ENCODE measurements around the gene KCNA10. TPM values are rescaled to one million over a fixed set of nuclear protein-coding genes. Genes with fewer than 3 reads are reported as not detected.

Gene KCNA10
- total and polyA plus RNA-seq, 2 of the 13 experiments (the other 11 are each of a cell fraction or from before 2014, with no cell fraction given), result not detected

- TF ChIP-seq ZSCAN31 (CRISPR knock-in tag; IDR thresholded peaks at IDR 0.05; ENCODE audit: low read depth) (no peak), SYNCRIP (IDR thresholded peaks at IDR 0.05; ENCODE audit: insufficient read depth, low read depth, low read length) (no peak), CEBPG (CRISPR knock-in tag; IDR thresholded peaks at IDR 0.05) (peak; percentile 19; the same call in 1 of the 2 replicates), PAF1 (CRISPR knock-in tag; IDR thresholded peaks at IDR 0.05) (no peak), ZBTB7B (CRISPR knock-in tag; IDR thresholded peaks at IDR 0.05) (no peak), ZNF180 (CRISPR knock-in tag; IDR thresholded peaks at IDR 0.05; ENCODE audit: borderline replicate concordance, low read depth) (no peak), KLF11 (CRISPR knock-in tag; IDR thresholded peaks at IDR 0.05) (no peak), ELF3 (CRISPR knock-in tag; IDR thresholded peaks at IDR 0.05) (no peak), RARG (CRISPR knock-in tag; IDR thresholded peaks at IDR 0.05; ENCODE audit: low read depth) (no peak), ZNF510 (CRISPR knock-in tag; IDR thresholded peaks at IDR 0.05; ENCODE audit: low read depth) (no peak), SIN3B (IDR thresholded peaks at IDR 0.05; ENCODE audit: low read length) (no peak), ZNF446 (CRISPR knock-in tag; IDR thresholded peaks at IDR 0.05) (no peak), AGO2 (optimal IDR thresholded peaks at IDR 0.05; ENCODE audit: low read depth, low read length) (no peak), ZNF691 (CRISPR knock-in tag; IDR thresholded peaks at IDR 0.05; ENCODE audit: borderline replicate concordance, low read depth) (no peak), ZNF577 (CRISPR knock-in tag; IDR thresholded peaks at IDR 0.05; ENCODE audit: borderline replicate concordance, low read depth) (no peak), ZHX1 (CRISPR knock-in tag; IDR thresholded peaks at IDR 0.05; ENCODE audit: low read depth) (no peak), ZNF761 (CRISPR knock-in tag; conservative IDR thresholded peaks at IDR 0.05) (no peak), RFX5 (IDR thresholded peaks at IDR 0.05; ENCODE audit: low read depth, low read length) (no peak), JUN (CRISPR knock-in tag; IDR thresholded peaks at IDR 0.05) (no peak), CENPT (CRISPR knock-in tag; IDR thresholded peaks at IDR 0.05; ENCODE audit: low read depth) (no peak), ZNF777 (CRISPR knock-in tag; IDR thresholded peaks at IDR 0.05) (no peak), ZNF788 (CRISPR knock-in tag; IDR thresholded peaks at IDR 0.05; ENCODE audit: borderline replicate concordance) (no peak), HHEX (CRISPR knock-in tag; IDR thresholded peaks at IDR 0.05) (no peak), TSC22D2 (CRISPR knock-in tag; IDR thresholded peaks at IDR 0.05; ENCODE audit: borderline replicate concordance) (no peak), ZNF614 (CRISPR knock-in tag; IDR thresholded peaks at IDR 0.05; ENCODE audit: borderline replicate concordance) (no peak), SCMH1 (CRISPR knock-in tag; IDR thresholded peaks at IDR 0.05; ENCODE audit: borderline replicate concordance) (no peak), EHMT2 (IDR thresholded peaks at IDR 0.05; ENCODE audit: borderline replicate concordance, low read depth, low read length) (peak; percentile 85), ZNF354B (CRISPR knock-in tag; IDR thresholded peaks at IDR 0.05) (no peak), ZNF782 (CRISPR knock-in tag; IDR thresholded peaks at IDR 0.05; ENCODE audit: borderline replicate concordance) (no peak), TFDP1 (CRISPR knock-in tag; IDR thresholded peaks at IDR 0.05; ENCODE audit: borderline replicate concordance) (no peak)
These were observed 23.8 kb upstream of the KCNA10 start (continued) for GRCh38 chr1:110542725-110543124.

All from HepG2 (cell line).